Natural killer cell treated with Interleukin-12 subunit alpha and Interleukin-12 subunit beta and Interleukin-15 and Interleukin-18, amount 100 ng/mL, for 72 hours (primary cell): Measurements from ENCODE around the gene DMPK. TPM values are rescaled to one million over a fixed set of nuclear protein-coding genes. Genes with fewer than 3 reads are reported as not detected.
"Not testable (repeated sequence)": the region's sequence is repeated elsewhere in the genome, so short reads cannot be mapped to it uniquely, and the experiment has no call there.

Experiments used
- ATAC-seq, 2 donors: fragments of 150-1000 bp; cut with Tn5 transposase in 1 of 2; sonication (Bioruptor Pico), chemical (Tn5 transposase) in 1 of 2; 2 replicates each; pipeline ENCODE4 v1.10.0; 2021
- DNase-seq: peaks from one replicate; pipeline ENCODE4 v3.0.0; 2022; ENCODE audit warnings: low spot score
- H3K27ac Mint-ChIP-seq, 2 donors: 1 replicate in 1 of 2; 2 replicates in 1 of 2; pipeline ENCODE4 v1.8.0; 2022; ENCODE audit warnings: mixed read lengths in 2 of 2, mild to moderate bottlenecking in 1 of 2, moderate library complexity in 1 of 2
- H3K27me3 Mint-ChIP-seq, 2 donors: 1 replicate in 1 of 2; 2 replicates in 1 of 2; pipeline ENCODE4 v1.8.0; 2022; ENCODE audit warnings: mixed read lengths in 2 of 2
- H3K36me3 Mint-ChIP-seq: one replicate; pipeline ENCODE4 v1.8.0; 2022; ENCODE audit warnings: mixed read lengths
- H3K4me1 Mint-ChIP-seq, 2 donors: 1 replicate in 1 of 2; 2 replicates in 1 of 2; pipeline ENCODE4 v1.8.0; 2022; ENCODE audit warnings: low read depth in 2 of 2, mixed read lengths in 2 of 2, mild to moderate bottlenecking in 1 of 2
- H3K4me3 Mint-ChIP-seq: one replicate; pipeline ENCODE4 v1.8.0; 2022; ENCODE audit warnings: mixed read lengths
- H3K9me3 Mint-ChIP-seq: 2 replicates; pipeline ENCODE4 v1.8.0; 2022; ENCODE audit warnings: mixed read lengths
- total RNA-seq, 2 donors: library from RNA; stranded (reverse); gene quantifications; one replicate each; pipeline ENCODE4 v1.2.3, GENCODE V29; 2022

DMPK gene
- total RNA-seq, 2 donors from 2014 or later, result 40.8 to 51.1 TPM

DNA sequence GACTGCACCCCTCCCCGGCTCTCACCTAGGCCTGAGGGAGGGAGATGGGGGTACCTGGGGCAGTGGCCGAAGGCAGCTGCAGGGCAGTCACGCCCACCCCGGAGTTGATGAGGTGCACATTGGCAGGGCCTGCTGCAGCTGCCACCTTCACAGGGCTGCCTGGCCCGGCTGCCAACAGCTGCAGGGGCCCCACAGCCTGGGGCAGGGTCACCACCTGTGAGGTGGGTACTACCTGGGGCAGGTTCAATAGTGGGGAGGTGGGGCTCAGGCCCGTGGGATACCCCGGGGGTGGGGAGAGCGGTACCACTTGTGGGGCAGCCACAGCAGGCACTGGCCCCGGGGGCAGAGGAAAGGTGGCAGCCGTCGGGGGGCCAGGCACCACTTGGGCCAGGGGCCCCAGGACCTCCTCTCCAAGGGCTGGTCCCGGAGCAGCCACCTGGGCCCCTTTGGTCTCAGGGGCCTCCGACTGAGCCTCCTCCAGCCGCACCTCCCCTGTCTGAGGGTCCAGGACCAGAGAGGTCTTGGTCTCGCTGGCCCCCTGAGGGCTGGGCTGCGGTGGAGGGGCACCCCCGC lies 15.9 kb downstream of the DMPK start:
- Mint-ChIP-seq H3K36me3 (no peaks in the 10 kb centered on the region), H3K27me3 (no peaks in the 10 kb centered on the region), H3K4me3 (no peak overlapping the region), H3K27ac (no peak overlapping the region), H3K4me1 (peaks cover 4 to 14% of the 10 kb centered on the region in 2 donors), H3K9me3 (no peaks in the 10 kb centered on the region)
- DNase-seq (no peak), ATAC-seq (no peak)

GRCh38 chr19:45765702-45766295 lies 16.5 kb downstream of the DMPK start:
- peaks cover 4 to 14% of the 10 kb centered on the region in 2 donors for H3K4me1 Mint-ChIP-seq
- DNase-seq, result no peak
- H3K27me3 Mint-ChIP-seq, result no peaks in the 10 kb centered on the region
- H3K36me3 Mint-ChIP-seq, result no peaks in the 10 kb centered on the region
- H3K4me3 Mint-ChIP-seq, result no peak overlapping the region
- no peaks in the 10 kb centered on the region for H3K9me3 Mint-ChIP-seq
- ATAC-seq, result no peak
- H3K27ac Mint-ChIP-seq, result no peak overlapping the region

DNA sequence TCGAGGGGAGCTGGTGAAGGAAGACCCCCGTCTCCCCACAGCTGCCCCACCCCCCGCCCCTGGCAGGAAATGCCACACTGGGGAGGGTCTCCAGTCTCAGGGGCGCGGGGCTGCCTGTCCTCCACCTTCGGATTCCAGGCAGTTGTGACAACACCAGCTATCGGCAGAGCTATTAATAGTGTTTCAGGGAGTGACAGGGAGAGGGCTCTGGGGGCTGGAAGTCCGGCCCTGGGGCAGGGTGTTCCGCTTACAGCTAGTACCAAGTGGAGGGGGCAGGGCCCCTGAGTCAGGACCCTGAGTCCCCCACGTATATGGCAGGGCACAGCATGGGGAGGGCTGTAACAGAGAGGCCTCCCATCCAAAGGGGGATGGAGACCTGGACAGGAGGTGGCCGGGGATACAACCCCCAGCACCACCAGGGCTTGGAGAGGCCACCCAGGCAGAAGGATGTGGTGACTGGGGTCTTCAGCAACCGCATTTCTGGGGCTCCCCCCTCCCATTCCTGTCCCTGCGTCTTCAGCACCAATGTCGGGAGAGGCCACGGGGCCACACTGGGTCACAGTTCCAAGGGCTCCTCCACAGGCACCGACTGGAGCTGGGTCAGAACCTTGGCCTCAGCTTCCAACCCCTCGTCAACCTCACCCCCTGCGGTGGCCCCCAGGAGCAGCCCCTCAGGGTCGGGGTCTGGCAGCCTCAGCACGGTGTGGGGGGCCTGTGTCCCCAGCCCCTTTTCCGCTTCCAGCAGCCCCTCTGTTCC lies 17.2 kb downstream of the DMPK start:
- H3K9me3 Mint-ChIP-seq, result no peaks in the 10 kb centered on the region
- ATAC-seq, result no peak
- no peak overlapping the region for H3K4me3 Mint-ChIP-seq

DNA sequence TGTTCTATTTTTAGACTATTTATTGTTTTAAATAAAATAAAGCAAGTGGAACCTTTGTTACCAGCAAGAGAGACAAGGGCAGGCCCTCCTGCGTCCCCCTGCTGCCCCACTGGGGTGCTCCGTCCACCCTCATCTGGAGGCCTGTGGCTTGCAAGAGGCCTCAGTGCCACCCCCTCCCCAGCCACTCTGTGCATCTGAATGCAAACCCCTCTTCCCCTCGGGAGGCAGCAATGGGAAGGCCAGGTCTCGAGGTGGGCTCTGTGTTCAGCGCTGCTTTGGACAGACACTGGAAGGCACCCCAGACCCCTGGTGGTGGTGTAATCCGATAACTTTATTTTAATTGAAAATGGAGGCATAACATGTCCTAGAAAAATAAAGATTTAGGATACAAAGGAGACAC lies 17.8 kb downstream of the DMPK start:
- no peaks in the 10 kb centered on the region for H3K9me3 Mint-ChIP-seq
- no peaks in the 10 kb centered on the region for H3K36me3 Mint-ChIP-seq
- no peak for ATAC-seq

More for the DNA sequence above, 17.2 kb downstream of the DMPK start:
- no peak for DNase-seq
- Mint-ChIP-seq H3K27ac (no peak overlapping the region), H3K4me1 (peaks cover 4 to 8% of the 10 kb centered on the region in 2 donors), H3K27me3 (no peaks in the 10 kb centered on the region), H3K36me3 (no peaks in the 10 kb centered on the region)

GRCh38 chr19:45763691-45764294 lies 18.5 kb downstream of the DMPK start:
- H3K4me1 Mint-ChIP-seq, result peaks cover 0 to 1% of the 10 kb centered on the region in 2 donors
- H3K27me3 Mint-ChIP-seq, result no peaks in the 10 kb centered on the region
- H3K4me3 Mint-ChIP-seq, result no peak overlapping the region
- ATAC-seq (no peak), DNase-seq (no peak)
- no peaks in the 10 kb centered on the region for H3K9me3 Mint-ChIP-seq
- H3K36me3 Mint-ChIP-seq, result no peaks in the 10 kb centered on the region
- no peak overlapping the region for H3K27ac Mint-ChIP-seq

More for the DNA sequence above, 17.8 kb downstream of the DMPK start:
- Mint-ChIP-seq H3K4me3 (no peak overlapping the region), H3K27me3 (no peaks in the 10 kb centered on the region), H3K27ac (no peak overlapping the region), H3K4me1 (peaks cover under 1 to 5% of the 10 kb centered on the region in 2 donors)
- no peak for DNase-seq

- no peaks in the 10 kb centered on the region for H3K4me1 Mint-ChIP-seq
- ATAC-seq, result no peak
- H3K9me3 Mint-ChIP-seq, result no peaks in the 10 kb centered on the region
- H3K27ac Mint-ChIP-seq, result no peak overlapping the region
- no peaks in the 10 kb centered on the region for H3K27me3 Mint-ChIP-seq
- no peak overlapping the region for H3K4me3 Mint-ChIP-seq
- DNase-seq, result peak; percentile 50
- H3K36me3 Mint-ChIP-seq, result no peaks in the 10 kb centered on the region
Observed at GRCh38 chr19:45762870-45763631, 19.2 kb downstream of the DMPK start.

DNA sequence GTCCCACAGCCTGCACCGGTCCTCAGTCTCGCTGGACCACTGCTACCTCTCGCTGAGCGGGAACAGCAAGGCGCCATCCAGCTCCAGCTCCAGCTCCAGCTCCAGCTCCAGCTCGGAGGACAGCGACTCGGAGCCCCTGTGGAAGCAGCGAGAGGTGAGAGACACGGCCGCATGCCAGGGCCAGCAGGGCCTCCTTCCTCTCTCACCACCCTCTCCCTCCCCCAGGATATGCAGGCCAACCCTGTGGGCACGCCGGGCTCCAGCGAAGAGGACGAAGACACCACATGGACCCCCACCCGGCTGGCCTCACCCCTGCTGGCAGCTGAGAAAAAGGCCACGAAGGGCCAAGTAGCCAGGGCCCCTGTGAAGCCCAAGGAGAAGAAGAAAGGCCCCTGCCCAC lies 20.6 kb downstream of the DMPK start:
- DNase-seq (peak; percentile 47), ATAC-seq (no peak)
- H3K4me1 Mint-ChIP-seq, result no peaks in the 10 kb centered on the region
- no peaks in the 10 kb centered on the region for H3K9me3 Mint-ChIP-seq
- H3K4me3 Mint-ChIP-seq, result no peak overlapping the region
- H3K36me3 Mint-ChIP-seq, result no peaks in the 10 kb centered on the region
- no peak overlapping the region for H3K27ac Mint-ChIP-seq
- H3K27me3 Mint-ChIP-seq, result no peaks in the 10 kb centered on the region

DNA sequence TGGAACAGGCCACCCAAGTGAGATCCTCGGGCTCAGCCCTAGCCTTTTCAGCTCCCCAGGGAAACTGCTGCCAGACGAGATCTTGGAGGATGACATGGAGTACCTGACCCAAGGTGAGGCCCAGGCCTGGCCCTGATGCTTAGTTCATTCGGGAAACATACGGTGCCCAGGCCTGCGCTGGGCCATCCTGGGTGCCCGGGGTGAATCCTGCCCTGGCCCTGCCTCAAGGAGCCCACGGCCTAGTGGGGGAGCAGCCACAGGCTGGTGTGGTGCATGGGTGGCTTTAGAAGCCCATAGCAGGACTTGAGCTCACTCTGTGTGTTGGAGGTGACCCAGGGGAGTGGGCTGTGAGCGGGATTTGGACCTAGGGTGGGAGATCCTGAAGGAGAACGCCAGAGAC lies 23.4 kb downstream of the DMPK start:
- ATAC-seq (peak in 1 of 2 donors; percentile 15), DNase-seq (peak; percentile 52)
- Mint-ChIP-seq H3K36me3 (no peaks in the 10 kb centered on the region), H3K4me3 (no peak overlapping the region), H3K27me3 (no peaks in the 10 kb centered on the region), H3K9me3 (no peaks in the 10 kb centered on the region), H3K27ac (no peak overlapping the region), H3K4me1 (no peaks in the 10 kb centered on the region)

- ATAC-seq (no peak), DNase-seq (peak; percentile 39)
- no peaks in the 10 kb centered on the region for H3K4me1 Mint-ChIP-seq
- H3K27ac Mint-ChIP-seq, result no peak overlapping the region
- no peak overlapping the region for H3K4me3 Mint-ChIP-seq
- no peaks in the 10 kb centered on the region for H3K27me3 Mint-ChIP-seq
- no peaks in the 10 kb centered on the region for H3K9me3 Mint-ChIP-seq
- H3K36me3 Mint-ChIP-seq, result no peaks in the 10 kb centered on the region
Observed at GRCh38 chr19:45757695-45758094, 24.6 kb downstream of the DMPK start.

GRCh38 chr19:45754323-45754722 lies 28.0 kb downstream of the DMPK start:
- Mint-ChIP-seq H3K9me3 (no peaks in the 10 kb centered on the region), H3K27me3 (no peaks in the 10 kb centered on the region), H3K4me3 (no peak overlapping the region), H3K4me1 (no peaks in the 10 kb centered on the region), H3K36me3 (no peaks in the 10 kb centered on the region), H3K27ac (no peak overlapping the region)
- DNase-seq (peak; percentile 58), ATAC-seq (no peak)

DNA sequence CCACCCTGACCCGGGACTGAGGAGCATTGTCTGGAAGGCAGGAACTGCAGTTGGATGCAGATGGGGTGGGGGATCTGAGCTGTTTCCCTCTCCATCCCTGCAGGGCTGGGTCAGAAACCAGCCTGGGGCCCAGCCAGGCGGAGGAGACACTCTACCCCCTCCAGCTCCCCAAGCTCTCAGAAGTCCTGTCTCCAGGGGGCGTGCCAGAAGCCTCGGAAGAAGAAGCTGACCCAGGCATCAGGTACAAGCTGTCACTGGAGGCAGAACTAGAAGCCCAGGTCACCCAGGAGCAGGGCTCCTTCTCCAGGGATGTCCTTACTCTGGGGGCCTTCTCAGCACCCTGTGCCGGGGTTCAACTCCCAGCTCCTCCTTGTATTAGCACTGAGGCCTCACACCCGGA lies 28.7 kb downstream of the DMPK start:
- no peaks in the 10 kb centered on the region for H3K4me1 Mint-ChIP-seq
- DNase-seq, result peak; percentile 32
- no peaks in the 10 kb centered on the region for H3K27me3 Mint-ChIP-seq
- no peak for ATAC-seq
- H3K27ac Mint-ChIP-seq, result no peak overlapping the region
- H3K9me3 Mint-ChIP-seq, result no peaks in the 10 kb centered on the region
- no peaks in the 10 kb centered on the region for H3K36me3 Mint-ChIP-seq
- no peak overlapping the region for H3K4me3 Mint-ChIP-seq

DNA sequence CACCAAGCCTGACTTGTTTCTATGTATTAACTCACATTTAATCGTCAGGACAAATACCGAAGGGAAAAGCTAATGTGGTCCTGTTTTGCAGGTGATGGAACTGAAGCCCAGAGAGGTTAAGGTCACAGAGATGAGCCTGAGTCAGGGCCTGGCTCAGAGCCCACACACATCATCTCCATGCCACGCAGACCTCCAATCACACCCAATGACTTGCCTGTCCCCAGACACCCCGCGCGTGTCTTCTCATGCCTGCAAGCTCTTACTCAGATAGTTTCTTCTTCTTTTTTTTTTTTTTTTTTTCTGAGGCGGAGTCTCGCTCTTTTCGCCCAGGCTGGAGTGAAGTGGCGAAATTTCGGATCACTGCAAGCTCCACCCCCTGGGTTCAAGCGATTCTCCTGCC lies 29.7 kb downstream of the DMPK start:
- no peak overlapping the region for H3K4me3 Mint-ChIP-seq
- H3K27me3 Mint-ChIP-seq, result peaks cover 0 to under 1% of the 10 kb centered on the region in 2 donors
- H3K4me1 Mint-ChIP-seq, result no peaks in the 10 kb centered on the region
- no peak overlapping the region for H3K27ac Mint-ChIP-seq
- no peaks in the 10 kb centered on the region for H3K36me3 Mint-ChIP-seq
- no peaks in the 10 kb centered on the region for H3K9me3 Mint-ChIP-seq
- no peak for ATAC-seq
- DNase-seq, result no peak

- H3K36me3 Mint-ChIP-seq, H3K4me1 Mint-ChIP-seq, ATAC-seq, H3K4me3 Mint-ChIP-seq, H3K27me3 Mint-ChIP-seq, DNase-seq, H3K9me3 Mint-ChIP-seq, H3K27ac Mint-ChIP-seq: not testable (repeated sequence)
Observed at GRCh38 chr19:45751483-45751882, 30.8 kb downstream of the DMPK start.
